IMR-90 (cell line): Measurements from ENCODE around the gene MAPK8IP3. TPM values are rescaled to one million over a fixed set of nuclear protein-coding genes. Genes with fewer than 3 reads are reported as not detected.

ENCODE experiments used
- ATAC-seq: fragments of 200-7000 bp; cut with Tn5 transposase; 2 replicates; pipeline ENCODE4 v1.9.1; 2020; ENCODE audit warnings: low read depth, mild to moderate bottlenecking, moderate library complexity
- BruUV-seq: library from RNA; stranded (reverse); fragments of 400-500 nt; replicated peaks from 2 replicates; lab custom pipeline; 2021; lab: Mats Ljungman, UMichigan
- CTCF ChIA-PET: fragments of 300-600 bp; formaldehyde crosslinking; extraction: SDS; loops from one replicate; lab custom pipeline; 2021; ENCODE audit warnings: antibody characterized with exemption; lab: Yijun Ruan, JAX
- POLR2A ChIA-PET: fragments of 300-600 bp; sonication (Branson Sonifier 250); formaldehyde crosslinking; loops from one replicate; lab custom pipeline; 2022; ENCODE audit warnings: antibody characterized with exemption; ENCODE audit not compliant: unreplicated experiment; lab: Charles Lee
- DNase-seq: peaks from one replicate; pipeline ENCODE4 v3.0.0; 2013
- H2AFZ ChIP-seq: replicated peaks from 2 replicates; pipeline ENCODE3; 2013; ENCODE audit warnings: low read length, mild to moderate bottlenecking; ENCODE audit not compliant: poor library complexity
- H2AK5ac ChIP-seq: 2 replicates; pipeline ENCODE4 v1.6.1; 2013; ENCODE audit warnings: low read depth, low read length, inconsistent platforms
- H2AK9ac ChIP-seq: replicated peaks from 2 replicates; pipeline ENCODE3; 2013; ENCODE audit warnings: mild to moderate bottlenecking, low read depth, low read length, moderate library complexity; ENCODE audit not compliant: poor library complexity
- H2BK120ac ChIP-seq: 2 replicates; pipeline ENCODE4 v1.6.1; 2013; ENCODE audit warnings: low read depth, low read length, inconsistent platforms
- H2BK15ac ChIP-seq: 3 replicates; pipeline ENCODE4 v1.6.1; 2013; ENCODE audit warnings: low read depth, low read length, inconsistent platforms
- H2BK20ac ChIP-seq: 2 replicates; pipeline ENCODE4 v1.6.1; 2013; ENCODE audit warnings: low read depth, mild to moderate bottlenecking, inconsistent platforms, low read length, moderate library complexity
- H2BK5ac ChIP-seq: 2 replicates; pipeline ENCODE4 v1.6.1; 2013; ENCODE audit warnings: mild to moderate bottlenecking, low read depth, low read length, inconsistent platforms; ENCODE audit not compliant: poor library complexity, severe bottlenecking
- H3K14ac ChIP-seq: replicated peaks from 2 replicates; pipeline ENCODE4 v1.6.1; 2013; ENCODE audit warnings: low read depth, low read length, inconsistent platforms
- H3K18ac ChIP-seq: 2 replicates; pipeline ENCODE4 v1.6.1; 2013; ENCODE audit warnings: low read depth, low read length, control low read depth
- H3K23ac ChIP-seq: 2 replicates; pipeline ENCODE4 v1.6.1; 2013; ENCODE audit warnings: low read depth, low read length, inconsistent platforms
- H3K27ac ChIP-seq: 2 replicates; pipeline ENCODE4 v1.5.1; 2013; ENCODE audit warnings: mild to moderate bottlenecking, control low read depth, low read length; ENCODE audit not compliant: insufficient read depth
- H3K27me3 ChIP-seq: 2 replicates; pipeline ENCODE4 v1.6.1; 2013; ENCODE audit warnings: low read length; ENCODE audit not compliant: control insufficient read depth, insufficient read depth
- H3K36me3 ChIP-seq: 2 replicates; pipeline ENCODE4 v1.6.1; 2013; ENCODE audit warnings: low read length, mixed read lengths; ENCODE audit not compliant: control insufficient read depth, insufficient read depth
- H3K4ac ChIP-seq: 2 replicates; pipeline ENCODE4 v1.6.1; 2013; ENCODE audit warnings: low read depth, low read length, inconsistent platforms
- H3K4me1 ChIP-seq: 2 replicates; pipeline ENCODE4 v1.6.1; 2013; ENCODE audit warnings: low read length, mixed read lengths; ENCODE audit not compliant: control insufficient read depth, insufficient read depth
- H3K4me2 ChIP-seq: 2 replicates; pipeline ENCODE4 v1.6.1; 2013; ENCODE audit warnings: low read depth, mild to moderate bottlenecking, control low read depth, low read length, moderate library complexity
- H3K4me3 ChIP-seq: 2 replicates; pipeline ENCODE4 v1.5.1; 2013; ENCODE audit warnings: low read depth, mild to moderate bottlenecking, control low read depth, low read length, moderate library complexity; ENCODE audit not compliant: insufficient read depth
- H3K56ac ChIP-seq: 2 replicates; pipeline ENCODE4 v1.6.1; 2013; ENCODE audit warnings: low read length, inconsistent platforms; ENCODE audit not compliant: insufficient read depth; ENCODE audit errors: extremely low read depth
- H3K79me1 ChIP-seq, 2 experiments: 2 replicates each; pipeline ENCODE4 v1.6.1; 2013; ENCODE audit warnings: low read length in 2 of 2, inconsistent platforms in 1 of 2, low read depth in 1 of 2
- H3K9ac ChIP-seq: 2 replicates; pipeline ENCODE4 v1.6.1; 2013; ENCODE audit warnings: low read depth, low read length, control low read depth
- H3K9me1 ChIP-seq: 2 replicates; pipeline ENCODE4 v1.6.1; 2013; ENCODE audit warnings: low read length, inconsistent platforms; ENCODE audit not compliant: insufficient read depth
- H3K9me3 ChIP-seq: 2 replicates; pipeline ENCODE4 v1.6.1; 2013; ENCODE audit warnings: low read length; ENCODE audit not compliant: control insufficient read depth, insufficient read depth
- H4K20me1 ChIP-seq: 2 replicates; pipeline ENCODE4 v1.6.1; 2013; ENCODE audit warnings: low read length, inconsistent platforms; ENCODE audit not compliant: insufficient read depth
- H4K5ac ChIP-seq: 2 replicates; pipeline ENCODE4 v1.6.1; 2013; ENCODE audit warnings: mild to moderate bottlenecking, low read depth, low read length, control low read depth
- H4K8ac ChIP-seq, 2 experiments: 2 replicates each; pipeline ENCODE4 v1.6.1; 2013; ENCODE audit warnings: low read depth in 2 of 2, low read length in 2 of 2, control low read depth in 1 of 2, inconsistent platforms in 1 of 2
- H4K91ac ChIP-seq: 2 replicates; pipeline ENCODE4 v1.6.1; 2013; ENCODE audit warnings: low read depth, low read length, inconsistent platforms; ENCODE audit not compliant: insufficient read depth
- CTCF ChIP-seq: conservative IDR thresholded peaks from 2 replicates; pipeline ENCODE4 v1.5.1; 2012; ENCODE audit warnings: mild to moderate bottlenecking, low read depth, low read length, improper control_type of control experiment
- ELK1 ChIP-seq: fragments of 150-350 bp; IDR thresholded peaks from 2 replicates; pipeline ENCODE4 v1.6.1; 2016; ENCODE audit warnings: low read depth, mild to moderate bottlenecking, low read length, moderate library complexity, borderline replicate concordance
- RCOR1 ChIP-seq: IDR thresholded peaks from 2 replicates; pipeline ENCODE4 v1.6.1; 2012; ENCODE audit warnings: mild to moderate bottlenecking, low read length, improper control_type of control experiment; ENCODE audit not compliant: insufficient replicate concordance
- WGBS, 2 experiments: methylation state at CpG; one replicate each; pipeline versions ENCODE4 v1.1.5 to v1.1.7; 2013; ENCODE audit warnings: missing lambda C conversion rate in 2 of 2; ENCODE audit not compliant: insufficient read length in 1 of 2; ENCODE audit errors: extremely low coverage in 2 of 2; 5-methylcytosine and 5-hydroxymethylcytosine counted together
- dilution Hi-C: fragments of 300-500 bp; cut with HindIII; formaldehyde crosslinking; loops from one replicate; pipeline ENCODE4 v1.14.3; 2018; ENCODE audit warnings: low sequenced_read_pairs; ENCODE audit not compliant: unreplicated experiment
- in situ Hi-C: fragments of 300-500 bp; cut with MboI; formaldehyde crosslinking; loops from 3 replicates; pipeline ENCODE4 v1.14.3; 2019; ENCODE audit warnings: low sequenced_read_pairs, inconsistent platforms, mixed read lengths
- intact Hi-C: fragments of 100-400 bp; cut with micrococcal nuclease; formaldehyde crosslinking; loops from 2 replicates; pipeline ENCODE4 v1.10.0; 2022
- polyA plus RNA-seq, 3 experiments: library from polyadenylated mRNA; depleted of rRNA; stranded (reverse); fragments of >200 nt; gene quantifications; 2 replicates each; pipeline ENCODE4 v1.2.3, GENCODE V29; 2012; ENCODE audit warnings: low replicate concordance in 1 of 3
- total RNA-seq: library from RNA; depleted of rRNA; stranded (reverse); fragments of >200 nt; gene quantifications from 2 replicates; pipeline ENCODE4 v1.2.3, GENCODE V29; 2012

MAPK8IP3 gene
- total and polyA plus RNA-seq, 2 of the 4 experiments (the other 2 are of a cell fraction), result 17.0 to 69.1 TPM

DNA sequence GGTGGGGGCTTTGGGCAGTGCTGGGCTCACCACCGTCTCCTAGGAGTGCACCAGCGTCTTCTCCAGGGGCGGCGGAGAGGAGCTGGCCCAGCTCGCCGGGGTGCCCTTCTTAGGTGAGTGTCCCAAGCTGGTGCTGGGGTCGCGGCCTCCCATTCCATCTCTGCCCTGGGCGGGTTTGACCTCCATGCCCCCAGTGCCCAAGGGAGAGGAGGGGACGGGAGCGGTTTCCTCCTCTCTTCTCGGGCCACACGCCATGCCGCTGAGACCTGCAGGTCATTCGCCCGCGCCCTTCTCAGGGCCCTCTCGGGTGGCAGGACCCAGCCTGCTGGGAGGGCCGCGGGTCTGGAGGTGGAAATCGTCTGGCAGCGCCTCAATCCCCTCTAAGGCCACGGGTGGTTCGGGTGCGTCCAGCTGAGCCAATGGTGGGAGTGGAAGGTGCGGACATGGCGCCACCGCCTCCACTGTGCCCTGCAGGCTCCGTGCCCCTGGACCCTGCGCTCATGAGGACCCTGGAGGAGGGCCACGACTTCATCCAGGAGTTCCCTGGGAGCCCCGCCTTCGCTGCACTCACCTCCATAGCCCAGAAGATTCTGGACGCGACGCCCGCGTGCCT lies 82.2 kb downstream of the MAPK8IP3 start:
- ATAC-seq, result no peak
- Histone ChIP-seq H3K4ac (no peak overlapping the region), H3K9me3 (no peaks in the 10 kb centered on the region), H3K27me3 (no peaks in the 10 kb centered on the region), H3K4me3 (no peak overlapping the region), H3K18ac (no peak overlapping the region), H2BK15ac (no peak overlapping the region), H4K8ac (no peak overlapping the region), H3K79me1 (peaks cover 12 to 38% of the 10 kb centered on the region in 2 experiments; a peak in 3 of 4 replicates), H3K4me2 (no peak overlapping the region), H2BK20ac (no peak overlapping the region), H4K5ac (no peak overlapping the region), H3K9me1 (peaks cover 4% of the 10 kb centered on the region; the same call in 1 of the 2 replicates), H3K36me3 (peaks cover 36% of the 10 kb centered on the region), H2AFZ (no peak overlapping the region), H4K91ac (no peak overlapping the region), H2BK5ac (no peak overlapping the region), H3K56ac (no peak overlapping the region), H4K20me1 (peaks cover 38% of the 10 kb centered on the region), H3K27ac (no peak overlapping the region), H3K9ac (no peak overlapping the region), H3K4me1 (no peaks in the 10 kb centered on the region), H2BK120ac (no peak overlapping the region), H3K14ac (no peak overlapping the region), H3K23ac (no peak overlapping the region), H2AK5ac (no peak overlapping the region), H2AK9ac (no peak overlapping the region)
- intact Hi-C loops (no loop called here), in situ Hi-C loops (no loop called here), dilution Hi-C loops (no loop called here)
- WGBS, 2 experiments, result 96% methylated on average over 11 of the region's 38 CpGs; no CpG with 5 or more reads in 1 of the 2 experiments
- no peak for DNase-seq
- ChIA-PET POLR2A (no interaction called here), CTCF (no interaction called here)
- no TSS peak for BruUV-seq
- TF ChIP-seq CTCF (no peak), ELK1 (no peak), RCOR1 (no peak)
